HG03469 (cell line): ENCODE measurements around the gene GRIN2A.

ENCODE experiments used
- ATAC-seq: cut with Tn5 transposase; IDR thresholded peaks from one replicate; pipeline ENCODE4 v1.9.1; 2021; ENCODE audit warnings: mild to moderate bottlenecking, moderate library complexity, moderate number of reproducible peaks; ENCODE audit not compliant: unreplicated experiment

GRIN2A gene

GRCh38 chr16:9827062-9827752, 355.0 kb downstream of the GRIN2A start:
- no peak for ATAC-seq

DNA sequence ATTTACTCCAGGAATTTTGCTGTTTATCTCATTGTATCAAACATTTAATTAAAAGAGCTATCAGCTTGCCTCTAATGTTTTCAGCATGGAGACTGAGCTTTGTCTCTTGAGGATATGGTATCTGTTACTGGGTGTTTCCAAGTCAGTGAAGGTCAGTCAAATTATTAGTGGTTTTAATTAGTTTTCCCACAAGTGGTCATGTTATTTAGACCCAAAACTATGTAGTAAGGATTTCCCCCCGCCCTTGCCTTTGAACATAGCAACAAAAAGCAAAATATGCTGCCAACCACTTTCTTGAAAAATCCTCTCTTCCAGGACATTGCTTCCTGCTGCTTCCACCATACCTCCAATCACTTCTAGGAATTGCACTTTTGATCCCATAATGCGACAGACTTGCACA, 355.6 kb downstream of the GRIN2A start:
- no peak for ATAC-seq

DNA sequence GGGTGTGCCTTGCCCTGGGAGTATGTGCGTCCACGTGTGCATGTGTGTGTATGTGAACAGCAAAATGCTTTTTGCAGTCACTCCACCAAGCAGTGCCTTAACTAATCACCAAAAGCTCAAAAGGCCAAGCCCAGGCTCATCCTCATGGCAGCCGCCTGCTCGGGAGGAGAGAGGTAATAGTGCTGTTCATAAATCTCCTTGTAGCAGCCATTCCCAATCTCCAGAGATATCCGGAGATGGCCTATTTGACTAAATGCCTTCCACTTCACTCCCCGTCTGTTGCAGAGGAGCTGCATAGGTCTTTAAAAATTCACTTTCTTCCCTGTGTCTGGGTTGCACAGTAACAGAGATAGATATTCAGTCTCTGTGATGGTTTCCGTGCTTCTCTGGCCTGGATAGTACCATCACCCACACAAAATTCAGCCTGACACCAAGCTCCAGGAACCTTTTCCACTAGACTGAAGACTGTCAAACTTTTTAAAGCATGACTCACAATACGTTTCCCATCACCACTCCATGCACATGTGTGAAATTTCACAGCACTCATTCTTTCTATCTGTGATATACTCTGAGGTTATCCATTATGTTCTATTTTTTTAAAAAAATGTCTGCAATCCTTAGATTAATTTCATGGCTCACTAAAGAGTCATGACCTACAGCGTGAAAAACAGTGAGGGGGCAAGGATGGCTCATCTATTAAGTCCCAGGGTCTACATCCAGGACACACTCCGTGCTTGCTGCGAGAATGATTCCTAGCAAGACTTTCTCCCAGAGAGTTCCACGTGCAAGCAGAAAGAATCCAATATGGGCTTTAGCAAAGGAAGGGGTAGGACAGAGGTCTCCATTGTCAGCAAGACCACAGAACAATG, 357.8 kb downstream of the GRIN2A start:
- ATAC-seq, result no peak

DNA sequence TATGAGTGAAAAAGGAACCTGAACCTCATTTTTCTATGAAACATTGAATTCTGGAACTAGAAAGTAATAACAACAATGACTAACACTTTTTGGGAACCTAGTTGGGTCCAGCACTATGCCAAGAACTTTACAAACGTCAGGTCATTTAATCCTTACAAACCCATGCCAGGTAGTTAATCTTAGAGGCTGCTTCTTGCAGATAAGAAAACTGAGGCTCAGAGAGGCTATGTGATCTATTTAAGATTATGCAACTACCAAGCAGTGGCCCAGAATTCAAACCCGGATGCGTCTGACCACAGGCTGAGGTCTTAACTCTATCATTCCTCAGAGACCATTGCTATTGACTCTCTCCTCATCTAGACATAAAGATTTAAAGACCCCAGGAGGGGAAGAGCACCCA, 358.7 kb downstream of the GRIN2A start:
- ATAC-seq, result no peak

DNA sequence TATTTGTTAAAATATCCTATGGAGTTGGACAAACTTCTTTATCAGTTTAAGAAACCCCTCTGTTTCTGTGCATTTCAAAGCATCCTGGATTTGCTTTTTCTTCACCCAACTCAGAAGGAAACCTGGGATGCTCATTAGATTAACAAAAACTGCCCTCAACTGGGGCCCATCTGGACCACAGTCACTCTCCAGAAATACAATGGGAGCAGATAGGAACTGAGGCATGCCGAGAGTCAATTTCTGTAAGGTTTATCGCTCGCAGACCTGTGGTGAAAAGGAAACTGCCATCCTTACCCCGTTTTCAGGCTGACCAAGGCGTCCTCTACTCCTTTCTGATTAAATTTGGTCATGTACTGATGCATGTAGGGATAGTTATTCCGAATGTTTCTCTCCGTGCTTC, 360.3 kb downstream of the GRIN2A start:
- ATAC-seq, result no peak

- ATAC-seq, result no peak
These were observed 360.9 kb downstream of the GRIN2A start for GRCh38 chr16:9821331-9821730.

- ATAC-seq, result no peak
These were observed 361.6 kb downstream of the GRIN2A start for GRCh38 chr16:9820476-9821246.

DNA sequence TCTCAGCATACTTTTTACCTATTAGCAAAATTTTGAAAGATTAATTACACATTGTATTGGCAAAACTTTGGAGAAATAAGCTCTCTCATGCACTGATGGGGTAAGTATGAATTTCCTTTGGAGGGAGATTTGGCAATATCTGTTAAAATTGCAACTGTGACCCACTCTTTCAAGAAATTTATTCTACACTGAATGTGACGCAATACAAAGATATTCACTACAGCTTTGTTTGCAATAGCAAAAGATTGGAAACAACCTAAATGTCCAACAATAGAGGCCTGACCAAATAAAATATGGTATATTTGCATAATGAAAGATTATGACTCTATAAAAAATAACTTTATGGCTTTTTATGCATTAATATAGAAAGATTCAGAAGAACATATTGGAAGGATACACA, 363.5 kb downstream of the GRIN2A start:
- ATAC-seq, result no peak

GRCh38 chr16:9817586-9817985, 364.6 kb downstream of the GRIN2A start:
- no peak for ATAC-seq

- no peak for ATAC-seq
These were observed 365.6 kb downstream of the GRIN2A start for GRCh38 chr16:9816644-9817043.

GRCh38 chr16:9813665-9814064, 368.6 kb downstream of the GRIN2A start:
- ATAC-seq, result no peak

- ATAC-seq, result no peak
These were observed 374.0 kb downstream of the GRIN2A start for GRCh38 chr16:9808210-9808609.

DNA sequence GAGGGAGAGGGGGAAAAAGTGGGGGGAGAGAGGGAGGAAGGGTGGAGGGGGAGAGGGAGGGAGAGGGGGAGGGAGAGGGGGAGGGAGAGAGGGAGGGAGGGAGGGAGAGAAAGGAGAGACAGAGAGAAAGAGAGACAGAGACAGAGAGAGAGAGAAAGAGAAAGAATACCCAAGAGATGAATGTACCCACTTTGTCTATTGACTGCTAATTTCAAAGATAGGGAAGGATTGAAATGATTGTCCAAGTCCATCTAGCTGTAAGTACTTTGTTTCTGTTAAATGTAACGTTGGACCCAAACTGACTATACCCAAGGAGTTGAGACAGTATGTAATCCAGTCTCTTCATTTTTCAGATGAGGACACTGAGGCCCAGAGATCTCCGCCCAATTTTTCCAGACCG, 374.9 kb downstream of the GRIN2A start:
- ATAC-seq, result no peak

DNA sequence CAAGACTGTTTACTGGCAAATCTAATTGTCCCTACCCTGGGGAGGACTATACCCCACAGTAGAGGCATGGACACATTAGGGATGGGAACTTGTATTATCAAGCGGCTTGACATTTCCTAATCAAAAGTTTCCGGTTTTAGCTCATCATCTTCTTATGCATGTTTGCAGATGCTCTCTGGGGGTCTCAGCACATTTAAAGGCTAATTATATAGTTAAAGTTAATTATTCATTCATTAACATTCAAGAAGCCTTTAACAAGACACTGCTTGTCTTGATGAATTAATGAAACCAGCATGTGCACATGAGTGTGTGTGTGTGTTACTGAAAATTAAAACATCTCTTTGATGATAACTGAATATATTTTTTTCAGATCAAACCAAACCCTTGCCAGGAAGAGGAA, 377.1 kb downstream of the GRIN2A start:
- ATAC-seq, result no peak

DNA sequence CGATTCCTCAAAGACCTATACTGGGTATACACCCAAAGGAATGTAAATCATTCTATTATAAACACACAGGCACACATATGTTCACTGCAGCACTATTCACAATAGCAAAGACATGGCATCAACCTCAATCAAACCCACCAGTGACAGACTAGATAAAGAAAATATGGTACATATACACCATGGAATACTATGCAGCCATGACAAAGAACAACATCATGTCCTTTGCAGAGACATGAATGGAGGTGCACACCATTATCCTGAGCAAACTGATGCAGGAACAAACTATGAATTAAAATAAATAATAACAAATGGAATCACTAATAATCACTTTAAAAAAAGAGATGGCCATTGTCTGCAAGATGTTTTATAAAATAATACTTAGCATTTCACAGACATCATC, 380.1 kb downstream of the GRIN2A start:
- no peak for ATAC-seq

DNA sequence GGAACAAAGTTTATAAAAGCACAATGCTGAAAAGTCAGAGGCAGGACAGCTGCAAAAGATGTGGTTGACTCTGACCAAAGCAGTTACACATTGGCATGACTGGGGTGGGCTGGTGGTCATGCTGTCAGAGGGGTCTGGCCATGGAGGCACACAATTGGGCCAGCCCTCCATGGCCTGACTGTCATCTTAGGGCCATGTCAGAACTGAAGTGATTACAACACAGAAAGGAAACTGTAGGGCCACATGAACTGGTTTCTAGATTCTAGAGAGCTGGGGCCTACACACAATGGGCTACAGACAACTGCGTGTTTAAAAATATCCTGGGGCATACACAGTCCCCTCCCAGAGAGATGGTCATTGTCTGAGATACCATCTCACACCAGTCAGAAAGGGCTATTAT, 380.6 kb downstream of the GRIN2A start:
- ATAC-seq, result no peak

- ATAC-seq, result no peak
These were observed 382.0 kb downstream of the GRIN2A start for GRCh38 chr16:9800186-9800738.

DNA sequence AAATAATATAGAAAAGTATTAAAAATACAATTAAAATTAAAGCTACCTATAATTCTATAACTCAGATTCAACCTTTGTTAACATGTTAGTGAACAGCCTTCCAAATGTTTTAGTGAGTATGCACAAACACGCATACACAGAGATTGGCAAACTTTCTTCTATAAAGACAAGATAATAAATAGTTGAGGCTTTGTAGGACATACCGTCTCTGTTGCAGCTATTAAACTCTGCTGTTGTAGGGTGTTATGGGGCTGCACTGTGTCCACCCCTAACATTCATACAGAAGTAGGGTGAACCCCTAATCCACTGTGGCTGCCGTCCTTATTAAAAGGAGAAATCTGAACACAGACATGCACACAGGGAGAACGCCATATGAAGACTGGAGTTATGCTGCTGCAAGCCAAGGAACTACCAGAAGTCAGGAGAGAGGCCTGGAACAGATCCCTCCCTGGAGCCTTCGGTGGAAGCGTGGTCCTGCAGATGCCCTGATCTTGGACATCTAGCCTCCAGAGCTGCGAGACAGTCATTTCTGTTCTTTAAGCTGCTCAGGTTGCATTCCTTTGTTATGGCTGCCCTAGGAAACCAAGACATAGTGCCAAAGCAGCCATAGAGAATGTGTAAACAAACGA, 383.2 kb downstream of the GRIN2A start:
- no peak for ATAC-seq

- ATAC-seq, result no peak
These were observed 383.8 kb downstream of the GRIN2A start for GRCh38 chr16:9798474-9798873.

DNA sequence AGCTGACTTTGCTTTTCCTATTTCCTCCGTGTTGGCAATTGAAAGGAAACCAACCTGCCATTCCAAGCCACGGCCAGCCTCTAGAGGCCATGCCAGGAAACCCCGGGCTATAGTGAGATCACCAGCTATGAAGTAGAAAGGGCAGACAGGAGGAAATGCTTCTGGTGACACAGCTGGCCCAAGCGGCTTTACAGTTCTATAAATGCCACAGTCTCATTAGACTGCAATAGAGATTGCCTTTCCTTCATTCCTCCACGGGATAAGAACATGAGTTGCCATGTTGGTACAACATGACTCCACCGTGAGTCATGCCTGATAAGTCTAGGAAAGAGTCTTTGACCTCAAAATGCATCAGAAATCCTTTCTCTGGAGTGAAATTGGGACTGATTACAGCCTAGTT, 384.9 kb downstream of the GRIN2A start:
- no peak for ATAC-seq

DNA sequence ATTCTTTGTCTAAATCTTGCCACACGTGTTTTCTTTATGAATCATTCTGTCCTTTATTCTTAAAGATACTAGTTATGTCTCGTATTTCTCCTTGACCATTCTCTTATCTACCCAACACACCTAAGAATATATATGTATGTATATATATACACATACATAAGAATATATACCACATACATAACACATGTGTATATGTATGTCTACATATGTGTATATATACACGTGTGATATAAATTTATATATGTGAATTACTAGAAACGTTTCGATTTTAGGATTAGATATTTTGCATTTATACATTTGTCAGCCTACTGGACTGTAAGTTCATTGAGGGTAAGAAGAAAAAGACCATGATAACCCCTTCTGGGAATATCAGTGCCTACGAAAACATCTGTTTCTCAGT, 388.6 kb downstream of the GRIN2A start:
- ATAC-seq, result no peak
